HG02981 (cell line): Measurements from ENCODE around the gene C1QTNF9.
"Not testable (repeated sequence)": the region's sequence is repeated elsewhere in the genome, so short reads cannot be mapped to it uniquely, and the experiment has no call there.

Experiments used
- ATAC-seq: cut with Tn5 transposase; IDR thresholded peaks from one replicate; pipeline ENCODE4 v1.9.1; 2021; ENCODE audit warnings: mild to moderate bottlenecking, moderate library complexity; ENCODE audit not compliant: unreplicated experiment

C1QTNF9 gene

GRCh38 chr13:24319641-24320040, 10.3 kb downstream of the C1QTNF9 start:
- ATAC-seq, result not testable (repeated sequence)

- not testable (repeated sequence) for ATAC-seq
Measured at GRCh38 chr13:24321416-24321815, 12.0 kb downstream of the C1QTNF9 start.

- ATAC-seq, result not testable (repeated sequence)
Measured at GRCh38 chr13:24322470-24322869, 13.1 kb downstream of the C1QTNF9 start.

- ATAC-seq, result no peak
Measured at GRCh38 chr13:24323036-24323738, 13.8 kb downstream of the C1QTNF9 start.

DNA sequence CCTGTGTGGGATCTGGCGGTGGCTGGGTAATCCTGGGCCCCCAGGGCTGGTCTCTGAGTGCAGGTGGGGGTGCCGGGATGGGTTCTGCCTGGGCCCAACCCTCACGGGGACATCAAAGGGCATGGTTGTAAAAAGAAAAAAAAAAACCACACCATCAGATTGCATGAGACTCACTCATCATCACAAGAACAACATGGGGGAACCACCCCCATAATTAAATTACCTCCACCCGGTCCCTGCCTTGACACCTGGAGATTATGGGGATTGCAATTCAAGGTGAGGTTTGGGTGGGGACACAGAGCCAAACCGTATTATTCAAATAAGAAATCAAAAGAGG, 14.3 kb downstream of the C1QTNF9 start:
- no peak for ATAC-seq

DNA sequence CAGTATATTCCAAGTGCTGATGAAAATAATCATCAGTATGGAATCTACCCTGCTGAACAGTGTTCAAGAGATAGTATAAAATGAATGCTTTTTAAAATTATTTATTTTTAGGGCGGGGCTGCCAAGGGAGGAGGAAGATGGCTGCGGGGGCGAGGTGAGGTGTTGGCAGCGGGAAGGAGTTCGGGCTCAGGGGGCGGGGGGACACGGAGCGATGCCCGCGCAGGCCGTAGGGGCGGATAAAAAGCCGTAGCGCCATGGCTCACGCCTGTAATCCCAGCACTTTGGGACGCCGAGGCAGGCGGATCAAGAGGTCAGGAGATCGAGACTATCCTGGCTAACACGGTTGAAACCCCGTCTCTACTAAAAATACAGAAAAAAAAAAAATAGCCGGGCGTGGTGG, 18.2 kb downstream of the C1QTNF9 start:
- not testable (repeated sequence) for ATAC-seq

GRCh38 chr13:24328145-24328544, 18.8 kb downstream of the C1QTNF9 start:
- ATAC-seq, result no peak

DNA sequence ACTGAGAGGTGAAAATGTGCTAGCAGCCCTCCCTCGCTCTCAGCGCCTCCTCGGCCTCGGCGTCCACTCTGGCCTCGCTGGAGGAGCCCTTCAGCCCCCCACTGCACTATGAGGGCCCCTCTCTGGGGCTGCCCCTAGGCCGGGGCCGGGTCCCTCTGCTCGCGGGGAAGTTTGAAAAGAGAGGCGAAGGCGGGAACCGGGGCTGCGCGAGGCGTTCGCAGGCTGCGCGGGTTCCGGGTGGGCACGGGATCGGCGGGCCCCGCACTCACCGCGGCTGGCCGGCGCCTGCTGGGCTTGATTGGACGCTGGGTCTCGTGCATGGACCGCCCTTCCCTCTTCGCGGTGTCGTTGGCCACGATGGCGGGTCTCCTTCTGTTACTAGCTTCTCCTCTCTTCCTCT, 29.3 kb downstream of the C1QTNF9 start:
- ATAC-seq, result no peak

GRCh38 chr13:24339937-24340607, 30.7 kb downstream of the C1QTNF9 start:
- ATAC-seq, result no peak

GRCh38 chr13:24340608-24340955, 31.2 kb downstream of the C1QTNF9 start:
- no peak for ATAC-seq

GRCh38 chr13:24341439-24341838, 32.1 kb downstream of the C1QTNF9 start:
- no peak for ATAC-seq

- ATAC-seq, result no peak
Measured at GRCh38 chr13:24348385-24348784, 39.0 kb downstream of the C1QTNF9 start.

- no peak for ATAC-seq
Measured at GRCh38 chr13:24348797-24349515, 39.6 kb downstream of the C1QTNF9 start.

DNA sequence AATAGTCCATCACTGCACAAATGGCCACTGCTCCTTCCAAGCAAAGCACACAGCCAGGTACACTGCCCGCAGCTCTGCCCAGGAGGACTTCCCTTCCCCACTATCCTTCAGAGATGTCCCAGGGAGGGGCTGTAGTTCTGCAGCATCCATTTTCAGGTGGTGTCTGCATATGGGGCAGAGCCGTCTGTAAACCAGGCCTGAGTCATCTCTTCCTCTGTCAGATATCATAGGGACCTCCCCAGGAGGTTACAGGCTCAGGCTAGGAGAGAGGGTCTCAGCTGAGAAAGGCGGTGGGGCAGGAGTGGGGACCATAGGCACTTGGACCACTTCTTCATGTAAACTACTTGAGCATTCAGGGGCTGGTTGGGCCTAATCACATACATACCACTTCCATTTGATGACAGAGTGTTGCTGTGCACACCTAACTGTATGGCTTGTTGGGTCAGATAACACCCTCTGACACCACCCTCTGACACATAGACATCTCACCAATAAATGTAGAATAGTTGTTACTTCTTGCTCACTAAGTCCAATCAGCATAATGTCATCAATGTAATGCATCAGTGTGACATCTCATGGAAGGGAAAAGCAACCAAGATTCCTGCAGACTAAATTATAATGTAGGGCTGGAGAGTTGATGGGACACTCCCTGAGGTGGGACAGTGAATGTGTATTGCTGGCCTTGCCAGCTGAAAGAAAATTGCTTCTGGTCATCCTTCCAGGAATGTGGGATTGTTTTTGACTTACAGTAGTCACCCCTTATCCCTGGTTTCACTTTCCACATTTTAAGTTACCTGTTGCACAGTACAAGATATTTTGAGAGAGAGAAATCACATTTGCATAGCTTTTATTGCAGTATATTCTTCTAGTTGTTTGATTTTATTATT, 40.6 kb downstream of the C1QTNF9 start:
- ATAC-seq, result not testable (repeated sequence)

- no peak for ATAC-seq
Measured at GRCh38 chr13:24351423-24351822, 42.0 kb downstream of the C1QTNF9 start.

DNA sequence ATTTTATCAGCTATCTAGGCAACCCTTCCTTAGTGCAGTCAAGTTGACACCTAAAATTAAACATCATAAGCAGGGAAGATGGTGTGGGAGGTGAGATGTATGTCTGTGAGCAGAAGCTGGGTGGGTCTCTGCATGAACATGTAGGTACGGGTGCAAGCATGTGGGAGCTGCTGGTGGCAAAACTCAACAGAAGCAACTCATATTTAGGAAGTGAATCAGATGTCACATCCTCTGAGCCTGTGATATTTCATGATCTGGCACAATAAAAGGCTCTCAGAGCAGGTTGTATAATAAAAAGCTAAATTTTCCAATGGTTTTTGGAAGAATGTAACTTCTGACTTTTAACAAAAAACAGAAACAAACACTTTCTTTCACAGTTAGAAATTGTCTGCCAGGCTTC, 44.4 kb downstream of the C1QTNF9 start:
- ATAC-seq, result no peak

- ATAC-seq, result no peak
Measured at GRCh38 chr13:24355103-24355502, 45.7 kb downstream of the C1QTNF9 start.

- ATAC-seq, result no peak
Measured at GRCh38 chr13:24356270-24356669, 46.9 kb downstream of the C1QTNF9 start.

GRCh38 chr13:24356837-24357236, 47.5 kb downstream of the C1QTNF9 start:
- no peak for ATAC-seq

DNA sequence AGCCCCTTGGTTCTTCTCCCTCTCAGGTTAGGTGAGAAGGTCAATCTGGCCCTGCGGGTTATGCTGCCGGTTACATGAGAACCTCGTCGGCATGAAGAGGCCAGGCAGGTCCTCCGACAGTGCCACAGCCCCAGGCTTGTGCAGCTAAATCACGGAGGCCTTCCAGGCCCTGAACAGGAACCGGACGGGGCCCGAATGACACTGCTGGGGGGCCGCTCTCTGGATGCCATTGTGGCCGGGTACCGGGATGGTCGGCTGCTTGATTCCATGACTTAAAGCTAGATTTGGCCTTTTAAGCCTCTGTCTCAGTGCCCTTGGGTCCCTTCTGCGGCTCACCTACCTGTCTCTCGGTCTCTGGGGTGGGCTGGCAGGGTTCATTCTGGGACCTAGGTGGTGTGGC, 48.4 kb downstream of the C1QTNF9 start:
- no peak for ATAC-seq

DNA sequence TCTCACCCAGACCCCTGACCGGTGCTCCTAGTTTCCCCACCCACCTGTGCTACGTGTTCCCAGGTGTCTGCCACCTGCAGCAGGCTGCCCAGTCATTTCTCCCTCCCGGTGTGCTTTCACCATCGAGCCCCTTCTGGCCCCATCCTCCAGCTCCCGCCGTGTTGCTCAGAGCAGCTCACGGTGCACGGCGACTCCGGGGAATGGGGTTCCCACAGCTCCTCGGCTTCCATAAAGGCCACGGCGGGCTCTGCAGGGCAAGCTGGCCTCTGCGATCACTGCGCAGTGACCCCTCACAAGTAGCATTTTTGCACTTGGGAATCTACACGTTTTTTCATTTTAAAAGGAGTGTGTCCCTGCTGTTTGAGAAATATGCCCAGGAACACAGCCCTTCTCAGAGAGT, 49.5 kb downstream of the C1QTNF9 start:
- ATAC-seq, result not testable (repeated sequence)
